Muscle of back (tissue), 11 donors: ENCODE measurements around the gene C9orf50. TPM values are rescaled to one million over a fixed set of nuclear protein-coding genes. Genes with fewer than 3 reads are reported as not detected.

Experiments used
- DNase-seq, 3 donors: peaks; one replicate each; pipeline versions ENCODE4 v3.0.0 to v3.0.0-alpha.2; 2013
- polyA plus RNA-seq, 10 donors: library from polyadenylated mRNA; unstranded; fragments of 120-200 nt; gene quantifications; one replicate each; pipeline ENCODE4 v1.2.1, GENCODE V29; 2013; ENCODE audit not compliant: insufficient read length in 10 of 10

Gene C9orf50
- polyA plus RNA-seq, 10 donors, result 0.17 to 0.18 TPM; not detected in 8

DNA sequence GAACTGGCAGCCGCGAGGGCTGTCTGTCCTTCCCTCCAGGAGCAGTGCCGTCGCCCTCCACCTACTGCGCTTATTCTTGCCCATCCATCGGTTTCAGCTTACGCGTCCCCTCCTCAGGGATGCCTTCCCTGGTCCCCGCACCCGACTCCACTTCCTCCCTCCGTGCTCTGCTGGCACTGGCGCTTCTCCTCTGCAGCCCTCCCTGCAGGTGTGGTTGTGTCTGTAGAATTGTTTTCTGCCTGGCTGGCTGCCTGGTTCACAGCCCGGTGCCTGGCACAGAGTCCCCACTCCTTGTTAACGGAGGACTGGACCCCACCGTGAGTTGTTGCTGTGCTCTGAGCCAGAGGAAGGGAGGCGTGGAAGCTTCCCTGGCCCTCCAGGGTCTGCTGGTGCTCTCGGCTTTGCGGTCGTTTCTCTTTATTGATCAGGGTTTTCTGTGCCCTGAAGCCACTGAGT, 10.8 kb upstream of the C9orf50 start:
- DNase-seq, result no peak

GRCh38 chr9:129630967-129631673, 10.2 kb upstream of the C9orf50 start:
- DNase-seq, result no peak

DNA sequence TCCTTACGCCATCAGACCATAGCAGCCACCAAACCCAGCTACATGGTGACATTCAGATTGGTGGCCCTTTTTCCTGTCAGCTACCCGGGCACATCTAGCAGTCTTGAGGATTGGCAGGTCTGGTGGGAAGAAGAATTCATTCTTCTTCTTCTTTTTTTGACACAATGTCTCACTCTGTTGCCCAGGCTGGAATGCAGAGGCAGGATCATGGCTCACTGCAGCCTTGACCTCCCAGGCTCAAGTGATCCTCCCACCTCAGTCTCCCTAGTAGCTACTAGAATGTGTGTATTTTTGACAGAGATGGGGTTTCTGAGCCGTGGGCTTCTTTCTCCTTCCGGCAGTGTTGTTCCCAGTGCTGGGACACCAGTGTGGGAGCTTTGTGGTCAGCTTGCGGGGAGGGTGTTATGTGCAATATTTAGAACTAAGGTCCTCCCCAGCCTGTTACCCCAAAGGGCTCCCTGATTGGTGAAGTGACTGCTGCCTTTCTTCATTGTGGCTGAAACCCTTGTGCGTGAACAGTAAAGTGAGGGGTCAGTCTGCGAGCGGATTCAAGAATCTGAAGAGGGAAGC, 8.4 kb upstream of the C9orf50 start:
- no peak for DNase-seq

GRCh38 chr9:129628709-129629108, 7.8 kb upstream of the C9orf50 start:
- DNase-seq, result no peak

GRCh38 chr9:129627556-129628440, 6.9 kb upstream of the C9orf50 start:
- no peak for DNase-seq

- peak in 2 of 3 donors; percentile 56 to 82 for DNase-seq
These were observed 5.9 kb upstream of the C9orf50 start for GRCh38 chr9:129626625-129627284.

DNA sequence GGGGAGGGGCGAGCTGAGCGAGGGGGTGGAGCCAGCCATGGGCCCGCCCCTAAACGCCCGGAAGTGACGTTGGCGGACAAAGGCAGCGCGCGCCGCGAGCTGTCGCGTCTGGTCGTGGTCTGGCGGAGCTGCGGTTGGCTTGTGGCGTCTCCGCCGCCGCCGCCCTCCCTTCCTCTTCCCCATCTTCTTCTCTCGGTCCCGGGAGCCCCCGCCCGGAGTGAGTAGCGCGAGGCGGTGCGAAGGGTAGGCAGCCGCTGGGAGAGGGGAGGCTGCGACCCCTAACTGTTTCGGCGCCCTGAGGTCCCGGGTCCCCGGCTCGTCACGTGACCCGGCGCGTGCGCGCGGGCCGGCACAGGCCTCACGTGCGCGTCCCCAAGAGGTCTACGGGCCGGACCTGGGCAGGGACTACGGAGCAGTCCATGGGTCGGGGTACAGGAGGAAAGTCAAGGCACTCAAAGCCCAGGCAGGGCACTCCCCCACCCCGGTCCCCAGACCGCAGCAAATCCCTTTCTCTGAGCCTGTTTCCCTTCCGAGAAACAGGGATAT, 5.3 kb upstream of the C9orf50 start, which contains the start of gene NTMT1:
TSS of gene NTMT1 (plus strand) at position 85 of the 546 bp plus-strand sequence. CDS start 6,541 bp downstream, outside the sequence.
- DNase-seq, result peak; percentile 81 to 95 (median 89)

- no peak for DNase-seq
These were observed 4.0 kb upstream of the C9orf50 start for GRCh38 chr9:129624947-129625346.

- DNase-seq, result peak in 1 of 3 donors; percentile 71
These were observed 3.4 kb upstream of the C9orf50 start for GRCh38 chr9:129624168-129624759.

DNA sequence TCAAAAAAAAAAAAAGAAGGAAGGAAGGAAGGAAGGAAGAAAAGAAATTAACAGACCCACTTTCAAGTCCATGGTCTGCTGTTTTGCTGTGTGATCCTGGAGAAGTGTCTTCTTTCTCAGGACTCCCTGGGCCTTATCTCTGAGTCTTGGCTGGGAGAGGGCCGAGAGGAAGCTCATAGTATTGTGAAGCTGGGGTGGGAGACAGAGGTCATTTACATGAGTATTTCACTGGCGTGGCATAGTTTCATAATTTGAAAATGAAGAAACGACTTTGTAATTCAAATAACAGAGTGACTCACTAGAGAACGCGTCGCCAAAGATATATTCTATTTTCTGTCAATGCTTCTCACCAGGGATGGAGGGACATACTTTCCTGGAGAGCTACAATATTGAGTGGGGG, 2.4 kb upstream of the C9orf50 start:
- no peak for DNase-seq

DNA sequence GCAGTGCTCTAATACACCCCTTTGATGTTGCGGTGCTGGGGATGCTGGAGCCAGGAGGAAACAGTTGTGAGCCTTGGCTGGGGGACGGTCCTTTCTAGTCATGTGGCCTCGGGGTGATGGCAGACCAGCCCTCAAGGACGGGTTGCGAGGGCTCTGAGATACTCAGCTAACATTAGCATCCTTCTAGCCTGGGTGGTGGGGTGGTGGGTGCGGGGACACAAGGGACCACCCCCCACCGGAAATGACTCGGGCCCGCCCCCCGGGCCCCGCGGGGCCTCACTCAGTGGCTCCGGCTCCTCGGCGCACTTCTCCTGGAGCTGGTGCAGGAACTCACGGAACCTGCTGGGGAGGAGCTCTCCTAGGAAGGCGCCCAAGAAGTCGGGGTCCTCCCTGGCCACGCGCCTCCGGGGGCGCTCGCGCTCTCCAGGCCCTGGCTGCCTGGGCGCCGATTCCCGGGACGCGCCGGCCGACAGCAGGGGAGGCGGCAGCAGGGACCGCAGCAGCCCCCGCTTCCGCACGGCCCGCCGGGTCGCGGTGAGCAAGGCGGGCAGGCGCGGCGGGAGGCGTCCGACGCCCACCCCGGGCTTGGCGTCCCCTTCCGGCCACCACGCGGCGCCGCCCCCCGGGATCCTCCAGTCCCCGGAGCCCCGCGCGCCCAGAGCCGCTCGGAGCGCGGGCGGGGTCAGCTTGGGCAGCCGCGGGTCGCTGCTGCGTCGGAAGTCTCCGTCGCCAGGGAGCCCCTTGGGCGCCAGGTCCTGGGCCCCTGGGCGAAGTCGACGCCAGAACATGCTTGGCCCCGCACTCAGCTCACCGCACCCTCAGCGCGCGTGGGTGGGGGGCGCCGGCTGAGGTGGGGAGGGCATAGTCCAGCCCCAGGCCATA, 873 bp downstream of the C9orf50 start:
- peak in 1 of 3 donors; percentile 61 for DNase-seq

DNA sequence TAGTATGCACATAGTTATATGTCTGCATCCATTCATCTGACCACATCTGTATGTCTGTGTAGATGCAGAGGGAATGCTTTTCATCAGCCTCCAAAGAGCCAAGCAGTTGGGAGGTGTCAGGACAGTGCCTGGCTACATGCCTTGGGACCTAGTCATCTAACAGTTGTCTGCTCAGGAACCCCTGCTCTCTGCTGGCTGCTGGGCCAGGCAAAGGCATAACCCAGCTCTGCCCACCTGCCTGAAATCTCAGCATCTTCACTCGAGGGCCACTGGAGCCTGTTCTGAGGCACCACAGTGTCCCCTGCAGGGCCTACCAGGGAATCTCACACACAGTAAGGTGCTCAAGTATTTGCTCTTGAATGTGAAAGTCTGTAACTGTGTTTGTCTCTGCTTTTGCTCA, 3.7 kb downstream of the C9orf50 start:
- no peak for DNase-seq

DNA sequence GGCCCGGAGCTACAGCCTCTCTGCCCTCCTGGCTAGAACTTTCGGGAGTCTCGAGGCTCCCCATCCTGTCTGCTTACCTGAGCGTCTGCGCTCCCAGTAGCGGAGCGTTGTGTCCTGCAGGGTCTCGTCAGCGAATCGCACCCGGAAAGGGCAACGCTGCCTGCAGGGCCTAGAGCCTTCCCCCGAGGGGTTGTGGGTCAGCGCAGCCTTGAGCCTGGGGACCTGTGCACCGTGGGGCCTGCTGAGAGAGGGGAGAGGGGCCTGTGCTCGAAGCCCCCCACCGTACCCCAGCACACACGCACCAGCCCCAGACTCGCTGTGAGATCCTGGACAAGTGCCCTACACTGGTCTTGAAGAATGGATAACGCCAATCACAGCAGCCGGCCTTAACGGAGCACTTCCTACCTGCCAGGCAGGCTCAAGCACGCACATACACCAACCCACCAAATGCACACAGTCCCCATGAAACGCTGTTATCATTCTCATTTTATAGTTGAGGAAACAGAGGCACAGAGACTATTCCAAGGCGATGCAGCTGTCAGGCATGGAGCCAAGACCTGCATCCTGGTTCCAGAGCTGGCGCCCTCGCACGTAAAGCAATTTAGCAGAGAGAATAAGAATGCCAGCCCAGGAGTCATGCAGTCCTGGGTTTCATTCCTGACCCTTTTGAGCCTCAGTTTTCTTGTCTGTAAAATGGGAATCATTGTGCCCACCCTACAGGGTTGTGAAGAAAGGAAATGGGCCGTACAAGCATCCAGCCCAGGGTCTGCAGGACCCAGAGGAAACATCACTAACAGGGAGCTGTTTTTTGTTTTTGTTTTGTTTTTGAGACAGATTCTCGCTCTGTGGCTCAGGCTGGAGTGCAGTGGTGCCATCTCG, 5.3 kb downstream of the C9orf50 start:
- DNase-seq, result no peak

DNA sequence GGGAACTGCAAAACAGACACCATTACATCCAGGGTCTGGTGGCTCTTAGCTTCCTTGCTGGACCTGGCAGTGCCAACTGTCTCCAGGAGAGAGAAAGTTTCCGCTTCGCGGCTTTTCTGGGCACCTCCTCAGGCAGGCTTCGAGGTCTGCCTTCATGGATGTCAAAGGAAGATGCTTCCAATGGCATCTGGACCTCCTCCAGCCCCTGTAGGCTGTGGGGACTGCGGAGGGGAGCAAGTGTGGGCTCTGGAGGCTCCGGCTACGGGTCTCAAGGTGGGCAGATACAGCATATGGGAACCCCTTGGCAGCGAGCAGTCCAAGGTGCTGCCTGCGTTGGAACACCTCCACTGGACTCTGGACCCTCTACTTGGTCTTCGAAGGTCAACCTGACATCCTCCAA, 6.0 kb downstream of the C9orf50 start:
- no peak for DNase-seq

DNA sequence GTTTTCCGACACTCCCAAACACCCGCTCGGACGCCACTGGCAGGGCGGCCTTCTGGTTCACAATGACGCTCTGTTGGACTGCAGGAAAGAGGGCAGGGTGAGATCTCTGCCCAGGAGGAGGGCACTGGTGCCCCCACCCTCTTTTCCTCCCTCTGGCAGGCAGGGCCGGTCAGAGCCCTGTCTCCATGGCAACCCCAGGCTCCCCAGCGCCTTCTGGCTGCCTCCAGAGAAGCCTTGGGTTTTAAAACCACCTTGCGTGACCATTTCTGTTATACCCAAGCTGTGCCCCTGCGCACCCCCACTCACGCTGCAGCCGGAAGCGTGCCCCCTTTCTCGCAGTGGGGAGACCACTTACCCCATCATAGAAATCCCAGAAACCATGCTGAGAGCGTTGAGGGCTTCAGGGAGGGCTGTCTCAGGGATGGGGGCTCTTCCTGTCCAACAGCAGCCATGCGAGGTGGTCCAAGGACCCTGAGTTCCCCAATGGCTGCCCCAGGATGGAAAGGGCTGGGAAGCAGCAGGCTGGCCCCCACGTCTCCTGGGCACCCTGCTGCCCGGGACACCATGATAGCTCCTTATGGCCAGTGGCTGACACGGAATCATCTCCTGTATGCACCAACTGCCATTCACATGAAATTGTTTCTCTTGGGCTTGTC, 7.3 kb downstream of the C9orf50 start:
- DNase-seq, result no peak

- DNase-seq, result no peak
These were observed 7.9 kb downstream of the C9orf50 start for GRCh38 chr9:129612815-129613519.

GRCh38 chr9:129612123-129612522, 8.8 kb downstream of the C9orf50 start:
- no peak for DNase-seq

DNA sequence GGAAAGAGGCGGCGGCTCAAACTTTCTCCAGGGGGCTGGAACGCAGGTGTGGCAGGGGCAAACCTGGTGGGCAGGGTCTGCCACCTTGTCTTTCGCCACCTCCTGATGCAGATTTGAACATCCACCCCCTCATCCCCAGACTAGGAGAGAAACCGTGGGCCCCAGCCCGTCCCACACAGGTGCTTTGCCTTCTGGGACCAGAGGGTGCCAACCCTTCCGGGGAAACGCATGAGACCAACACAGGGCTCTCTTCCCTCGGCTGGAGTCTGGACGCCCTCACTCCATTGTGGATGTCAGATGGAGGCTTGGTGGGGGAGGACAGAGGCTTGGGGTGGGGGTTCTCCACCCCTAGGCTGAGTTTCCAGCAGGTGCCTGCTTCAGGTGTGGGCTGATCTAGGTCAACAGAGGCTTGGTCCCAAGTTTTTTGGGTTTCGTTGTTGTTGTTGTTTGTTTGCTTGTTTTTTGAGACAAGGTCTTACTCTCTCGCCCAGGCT, 9.5 kb downstream of the C9orf50 start:
- DNase-seq, result no peak
